Measurements from ENCODE around the gene AGAP6. TPM values are rescaled to one million over a fixed set of nuclear protein-coding genes. Genes with fewer than 3 reads are reported as not detected.
"Not testable (repeated sequence)": the region's sequence is repeated elsewhere in the genome, so short reads cannot be mapped to it uniquely, and the experiment has no call there.

Gene AGAP6
- polyA plus RNA-seq, 1 of the 3 experiments (the other 2 are of a cell fraction), result 21.5 TPM

DNA sequence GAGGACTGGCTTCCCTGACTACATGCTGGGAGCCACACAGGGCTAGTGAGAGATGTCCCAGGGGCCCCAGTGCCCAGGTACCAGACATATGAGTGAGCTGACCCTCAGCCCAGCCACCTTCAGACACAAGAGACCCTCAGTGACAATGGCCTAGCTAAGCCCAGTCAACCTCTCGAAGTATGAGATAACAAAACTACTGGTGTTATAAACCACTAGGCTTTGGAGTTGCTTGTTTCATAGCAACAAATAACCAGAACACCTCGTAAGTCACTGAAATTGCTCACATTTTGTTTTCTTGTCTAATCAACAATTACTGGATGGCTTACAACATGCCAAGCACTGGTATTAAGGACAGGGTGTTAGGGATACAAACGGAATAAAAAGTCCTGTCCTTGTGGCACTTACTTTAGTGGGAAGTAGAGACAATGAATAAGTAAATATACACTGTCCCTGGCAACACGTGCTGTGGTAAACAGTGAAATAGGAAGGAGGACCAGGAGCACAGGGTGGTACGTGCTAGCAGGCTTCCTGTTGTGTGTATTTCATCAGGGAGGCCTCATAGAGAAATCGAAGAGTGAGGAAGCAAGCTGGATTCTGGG is 64.7 kb downstream of the AGAP6 start:
- H3K27me3 ChIP-seq (ENCODE audit: insufficient read depth); H3K36me3 ChIP-seq (replicated peaks in 1 of 2; ENCODE audit: control insufficient read depth in 1 of 2, insufficient read depth in 2 of 2, low read length in 1 of 2); CTCF ChIA-PET; DNase-seq; H3K9me3 ChIP-seq; H3K4me2 ChIP-seq; H3K79me2 ChIP-seq (ENCODE audit: insufficient read depth); POLR2A ChIA-PET; H2AFZ ChIP-seq (ENCODE audit: low read depth); H3K4me3 ChIP-seq (ENCODE audit: low read depth in 2 of 2, low read length in 1 of 2); H3F3A ChIP-seq (replicated peaks; ENCODE audit: insufficient read depth); H3K27ac ChIP-seq (ENCODE audit: low read depth in 2 of 2, low read length in 1 of 2); H3K9me2 ChIP-seq; H4K20me1 ChIP-seq (ENCODE audit: insufficient read depth); H3K9ac ChIP-seq; H3K4me1 ChIP-seq (ENCODE audit: control insufficient read depth in 1 of 2, insufficient read depth in 2 of 2, low read depth in 1 of 2, low read length in 1 of 2): not testable (repeated sequence)
- WGBS (ENCODE audit: low lambda C conversion rate), result 69% methylated on average over 6 of the region's 6 CpGs

DNA sequence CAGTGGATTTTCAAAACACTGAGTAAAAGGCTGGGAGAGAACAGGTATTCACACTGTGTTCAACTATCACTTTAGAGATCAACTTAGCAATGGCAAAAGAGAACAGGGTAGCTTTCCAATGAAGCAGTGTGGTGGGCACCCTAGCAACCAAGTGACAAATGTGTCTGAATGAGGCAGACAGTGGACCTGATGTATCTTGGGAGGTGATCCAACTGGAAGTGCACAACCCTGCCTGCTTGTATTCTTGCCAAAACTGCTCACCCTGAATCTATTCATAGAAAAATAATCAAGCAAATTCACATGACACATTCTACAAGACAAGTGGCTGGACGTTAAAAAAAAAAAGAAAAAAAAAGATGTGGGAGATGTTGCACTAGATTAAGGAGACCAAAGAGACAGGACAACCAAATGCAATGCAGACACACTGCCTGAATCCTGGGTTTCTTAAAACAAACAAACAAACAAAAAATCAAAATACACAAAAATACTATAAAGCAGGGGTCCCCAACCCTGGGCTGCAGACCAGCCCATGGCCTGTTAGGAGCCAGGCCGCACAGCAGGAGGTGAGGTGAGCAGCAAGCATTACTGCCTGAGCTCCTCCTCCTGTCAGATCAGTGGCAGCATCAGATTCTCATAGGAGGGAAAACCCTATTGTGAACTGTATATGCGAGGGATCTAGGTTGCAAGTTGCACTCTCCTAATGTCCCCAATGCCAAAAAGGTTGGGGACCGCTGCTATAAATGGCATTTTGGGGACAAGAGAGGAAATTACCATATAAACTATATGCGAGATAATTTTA is 67.5 kb downstream of the AGAP6 start:
- 68% methylated on average over 5 of the region's 5 CpGs for WGBS (ENCODE audit: low lambda C conversion rate)
- H3K9me3 ChIP-seq; H3K36me3 ChIP-seq (replicated peaks in 1 of 2; ENCODE audit: control insufficient read depth in 1 of 2, insufficient read depth in 2 of 2, low read length in 1 of 2); H3K79me2 ChIP-seq (ENCODE audit: insufficient read depth); H2AFZ ChIP-seq (ENCODE audit: low read depth); H4K20me1 ChIP-seq (ENCODE audit: insufficient read depth); H3K9ac ChIP-seq; H3F3A ChIP-seq (replicated peaks; ENCODE audit: insufficient read depth); H3K4me1 ChIP-seq (ENCODE audit: control insufficient read depth in 1 of 2, insufficient read depth in 2 of 2, low read depth in 1 of 2, low read length in 1 of 2); H3K27me3 ChIP-seq (ENCODE audit: insufficient read depth); H3K4me2 ChIP-seq; H3K27ac ChIP-seq (ENCODE audit: low read depth in 2 of 2, low read length in 1 of 2); DNase-seq; H3K9me2 ChIP-seq; CTCF ChIA-PET; H3K4me3 ChIP-seq (ENCODE audit: low read depth in 2 of 2, low read length in 1 of 2); POLR2A ChIA-PET: not testable (repeated sequence)

DNA sequence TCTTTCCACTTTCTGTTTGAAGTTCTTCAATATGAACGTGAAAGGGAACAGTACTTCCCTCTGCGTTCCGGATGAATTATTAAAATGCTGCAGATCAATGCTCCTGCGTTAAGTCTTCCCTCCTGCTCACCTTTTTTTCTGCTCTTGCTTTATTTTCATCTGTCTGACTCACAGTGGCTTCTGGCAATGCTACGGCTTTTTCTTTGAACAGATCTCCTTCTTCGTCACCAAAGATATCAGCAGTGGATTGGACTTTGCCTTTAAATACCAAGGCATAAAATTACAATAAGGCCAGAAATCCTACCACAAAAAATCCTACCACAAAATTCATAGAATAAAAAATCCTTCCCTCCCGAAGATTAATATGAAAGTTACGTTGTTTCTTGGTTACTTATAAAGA is 68.4 kb downstream of the AGAP6 start:
- DNase-seq; H3K27ac ChIP-seq (ENCODE audit: low read depth in 2 of 2, low read length in 1 of 2); H3K4me2 ChIP-seq; H3K9me2 ChIP-seq; H3K9me3 ChIP-seq; H3K4me1 ChIP-seq (ENCODE audit: control insufficient read depth in 1 of 2, insufficient read depth in 2 of 2, low read depth in 1 of 2, low read length in 1 of 2); H4K20me1 ChIP-seq (ENCODE audit: insufficient read depth); H2AFZ ChIP-seq (ENCODE audit: low read depth); POLR2A ChIA-PET; CTCF ChIA-PET; H3K27me3 ChIP-seq (ENCODE audit: insufficient read depth); H3K9ac ChIP-seq; H3K4me3 ChIP-seq (ENCODE audit: low read depth in 2 of 2, low read length in 1 of 2); H3K79me2 ChIP-seq (ENCODE audit: insufficient read depth); H3K36me3 ChIP-seq (replicated peaks in 1 of 2; ENCODE audit: control insufficient read depth in 1 of 2, insufficient read depth in 2 of 2, low read length in 1 of 2); H3F3A ChIP-seq (replicated peaks; ENCODE audit: insufficient read depth): not testable (repeated sequence)
- 69% methylated on average over 8 of the region's 8 CpGs for WGBS (ENCODE audit: low lambda C conversion rate)

- H3K4me2 ChIP-seq; H4K20me1 ChIP-seq (ENCODE audit: insufficient read depth); CTCF ChIA-PET; H3K27ac ChIP-seq (ENCODE audit: low read depth in 2 of 2, low read length in 1 of 2); H3K79me2 ChIP-seq (ENCODE audit: insufficient read depth); H3K9ac ChIP-seq; H3K4me1 ChIP-seq (ENCODE audit: control insufficient read depth in 1 of 2, insufficient read depth in 2 of 2, low read depth in 1 of 2, low read length in 1 of 2); H2AFZ ChIP-seq (ENCODE audit: low read depth); H3K9me3 ChIP-seq; POLR2A ChIA-PET; H3K36me3 ChIP-seq (replicated peaks in 1 of 2; ENCODE audit: control insufficient read depth in 1 of 2, insufficient read depth in 2 of 2, low read length in 1 of 2); DNase-seq; H3K27me3 ChIP-seq (ENCODE audit: insufficient read depth); H3F3A ChIP-seq (replicated peaks; ENCODE audit: insufficient read depth); H3K9me2 ChIP-seq; H3K4me3 ChIP-seq (ENCODE audit: low read depth in 2 of 2, low read length in 1 of 2): not testable (repeated sequence)
- 42% methylated on average over 1 of the region's 1 CpG for WGBS (ENCODE audit: low lambda C conversion rate)
These were observed 70.5 kb downstream of the AGAP6 start for GRCh38 chr10:50058727-50059126.

DNA sequence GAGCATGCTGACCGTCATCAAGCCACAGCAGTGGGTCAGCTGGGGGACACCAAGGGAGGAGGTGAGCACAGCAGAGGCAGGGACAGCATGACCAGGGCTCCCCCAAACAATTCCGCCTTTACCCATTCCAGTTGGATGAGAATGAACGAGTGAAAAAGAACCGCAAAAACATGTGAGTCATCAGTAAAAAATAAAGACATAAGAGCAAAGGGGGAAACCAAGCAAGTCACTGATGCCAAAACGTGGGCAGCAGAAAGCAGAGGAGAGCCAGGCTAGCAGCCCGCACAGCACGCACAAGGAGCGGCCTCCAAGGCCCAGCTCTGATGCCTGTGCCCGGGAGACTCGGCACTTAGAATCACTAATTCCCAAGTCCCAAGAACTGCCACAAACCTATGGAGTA is 71.7 kb downstream of the AGAP6 start:
- H3K79me2 ChIP-seq (ENCODE audit: insufficient read depth); H3K4me1 ChIP-seq (ENCODE audit: control insufficient read depth in 1 of 2, insufficient read depth in 2 of 2, low read depth in 1 of 2, low read length in 1 of 2); H2AFZ ChIP-seq (ENCODE audit: low read depth); H3K36me3 ChIP-seq (replicated peaks in 1 of 2; ENCODE audit: control insufficient read depth in 1 of 2, insufficient read depth in 2 of 2, low read length in 1 of 2); H3K9ac ChIP-seq; H4K20me1 ChIP-seq (ENCODE audit: insufficient read depth); CTCF ChIA-PET; H3K9me3 ChIP-seq; H3K9me2 ChIP-seq; DNase-seq; H3K4me3 ChIP-seq (ENCODE audit: low read depth in 2 of 2, low read length in 1 of 2); H3F3A ChIP-seq (replicated peaks; ENCODE audit: insufficient read depth); H3K4me2 ChIP-seq; H3K27ac ChIP-seq (ENCODE audit: low read depth in 2 of 2, low read length in 1 of 2); H3K27me3 ChIP-seq (ENCODE audit: insufficient read depth); POLR2A ChIA-PET: not testable (repeated sequence)
- WGBS (ENCODE audit: low lambda C conversion rate), result 80% methylated on average over 9 of the region's 10 CpGs

All from SK-N-SH (cell line).